HepG2 (cell line): Measurements from ENCODE around the gene RRAS2. TPM values are rescaled to one million over a fixed set of nuclear protein-coding genes. Genes with fewer than 3 reads are reported as not detected.

ENCODE experiments used
- ATF3 ChIP-seq: sonication (generic); formaldehyde crosslinking; IDR thresholded peaks from 2 replicates; pipeline ENCODE4 v1.4.0; 2020; ENCODE audit warnings: missing genetic modification reagents
- ATF5 ChIP-seq: sonication (generic); formaldehyde crosslinking; IDR thresholded peaks from 2 replicates; pipeline ENCODE4 v1.4.0; 2020; ENCODE audit warnings: mild to moderate bottlenecking, low read depth, missing genetic modification reagents
- FOSL1 ChIP-seq: sonication (generic); formaldehyde crosslinking; IDR thresholded peaks from 2 replicates; pipeline ENCODE4 v1.9.0; 2021; ENCODE audit warnings: missing genetic modification reagents, borderline replicate concordance
- FOXA3 ChIP-seq: IDR thresholded peaks from 2 replicates; pipeline ENCODE4 v1.6.1; 2016; ENCODE audit warnings: missing genetic modification reagents, missing compliant biosample characterization
- FOXK1 ChIP-seq: sonication (generic); formaldehyde crosslinking; IDR thresholded peaks from 2 replicates; pipeline ENCODE4 v1.4.0; 2020; ENCODE audit warnings: low read depth, missing genetic modification reagents, borderline replicate concordance
- FOXO1 ChIP-seq: sonication (generic); formaldehyde crosslinking; IDR thresholded peaks from 2 replicates; pipeline ENCODE4 v1.4.0; 2020; ENCODE audit warnings: missing genetic modification reagents
- GATA4 ChIP-seq: sonication (generic); IDR thresholded peaks from 2 replicates; pipeline ENCODE4 v1.6.1; 2016; ENCODE audit warnings: antibody characterized with exemption, low read depth, borderline replicate concordance
- GATAD2A ChIP-seq: IDR thresholded peaks from 2 replicates; pipeline ENCODE4 v1.6.1; 2016
- GPN1 ChIP-seq: sonication (generic); formaldehyde crosslinking; IDR thresholded peaks from 2 replicates; pipeline ENCODE4 v1.5.1; 2020; ENCODE audit warnings: missing genetic modification reagents, borderline replicate concordance
- JUNB ChIP-seq: sonication (generic); formaldehyde crosslinking; IDR thresholded peaks from 2 replicates; pipeline ENCODE4 v1.8.0; 2022; ENCODE audit warnings: missing genetic modification reagents, mild to moderate bottlenecking, borderline replicate concordance
- MIER3 ChIP-seq: IDR thresholded peaks from 2 replicates; pipeline ENCODE4 v1.6.1; 2016; ENCODE audit warnings: missing compliant biosample characterization, borderline replicate concordance
- POLR2AphosphoS2 ChIP-seq: IDR thresholded peaks from 2 replicates; pipeline ENCODE4 v1.6.1; 2011; ENCODE audit warnings: low read depth, low read length, improper control_type of control experiment
- SAP130 ChIP-seq: IDR thresholded peaks from 2 replicates; pipeline ENCODE4 v1.6.1; 2016; ENCODE audit warnings: low read depth
- SOX6 ChIP-seq, 2 experiments: fragments of 450-650 bp in 1 of 2; sonication (generic) in 1 of 2; formaldehyde crosslinking in 1 of 2; IDR thresholded peaks; 2 replicates each; pipeline versions ENCODE4 v1.4.0 to v1.6.1; 2017 to 2020; ENCODE audit warnings: antibody characterized with exemption in 1 of 2, mild to moderate bottlenecking in 1 of 2, missing genetic modification reagents in 1 of 2
- TBX3 ChIP-seq: fragments of 450-650 bp; IDR thresholded peaks from 2 replicates; pipeline ENCODE4 v1.6.1; 2017; ENCODE audit warnings: antibody characterized with exemption, mild to moderate bottlenecking, inconsistent platforms, borderline replicate concordance
- ZNF317 ChIP-seq: sonication (generic); formaldehyde crosslinking; IDR thresholded peaks from 2 replicates; pipeline ENCODE4 v1.5.0; 2020; ENCODE audit warnings: mild to moderate bottlenecking, missing genetic modification reagents
- polyA plus RNA-seq, 8 experiments: library from polyadenylated mRNA; depleted of rRNA in 3 of 8; stranded (reverse) in 7 of 8; unstranded in 1 of 8; fragments of >200 nt; fragmentation: Illumina TruSeq in 4 of 8; extraction: Trizol in 4 of 8; gene quantifications; 2 replicates each; pipeline versions ENCODE4 v1.2.1 to v1.2.3, GENCODE V29; 2011 to 2016; ENCODE audit warnings: low read depth in 4 of 8, missing spikeins in 1 of 8, mixed read lengths in 1 of 8; ENCODE audit not compliant: insufficient read depth in 1 of 8
- total RNA-seq, 5 experiments: library from RNA; depleted of rRNA; stranded (reverse); fragments of >200 nt; fragmentation: Illumina TruSeq; extraction: Trizol; gene quantifications; 2 replicates each; pipeline ENCODE4 v1.2.3, GENCODE V29; 2016; ENCODE audit warnings: low read depth in 1 of 5

The RRAS2 gene
- total and polyA plus RNA-seq, 2 of the 13 experiments (the other 11 are each of a cell fraction or from before 2014, with no cell fraction given) = 19.0 to 44.1 TPM

GRCh38 chr11:14336507-14337503 is 22.2 kb downstream of the RRAS2 start (continued):
- no peak for TF ChIP-seq SOX6 (IDR thresholded peaks at IDR 0.05)
- TF ChIP-seq SOX6 (CRISPR knock-in tag; IDR thresholded peaks at IDR 0.05) = peak; percentile 81
- peak; percentile 71; the same call in 1 of the 2 replicates for TF ChIP-seq TBX3
- TF ChIP-seq GATA4 = no peak
- no peak for TF ChIP-seq GPN1 (CRISPR knock-in tag)
- TF ChIP-seq FOSL1 (CRISPR knock-in tag) = peak; percentile 50; the same call in 1 of the 2 replicates
- TF ChIP-seq ZNF317 (CRISPR knock-in tag) = peak; percentile 99
- TF ChIP-seq GATAD2A (CRISPR knock-in tag) = peak; percentile 48; the same call in 1 of the 2 replicates
- no peak for TF ChIP-seq ATF5
- 0 out of 2 replicates have a peak, but pooled peaks have one; percentile 48 for TF ChIP-seq POLR2AphosphoS2
- peak; percentile 42; the same call in 1 of the 2 replicates for TF ChIP-seq ATF3 (CRISPR knock-in tag)
- no peak; the same call in 1 of the 2 replicates for TF ChIP-seq JUNB
- TF ChIP-seq FOXA3 (CRISPR knock-in tag) = peak; percentile 67
- peak; percentile 58 for TF ChIP-seq SAP130 (CRISPR knock-in tag)
- peak; percentile 27; the same call in 1 of the 2 replicates for TF ChIP-seq FOXO1 (CRISPR knock-in tag)
- peak; percentile 40; the same call in 1 of the 2 replicates for TF ChIP-seq FOXK1 (CRISPR knock-in tag)
- 0 out of 2 replicates have a peak, but pooled peaks have one; percentile 40 for TF ChIP-seq MIER3
- TF ChIP-seq, all 625 proteins: peak for 31
